Measurements from ENCODE around the gene SDHB.

DNA sequence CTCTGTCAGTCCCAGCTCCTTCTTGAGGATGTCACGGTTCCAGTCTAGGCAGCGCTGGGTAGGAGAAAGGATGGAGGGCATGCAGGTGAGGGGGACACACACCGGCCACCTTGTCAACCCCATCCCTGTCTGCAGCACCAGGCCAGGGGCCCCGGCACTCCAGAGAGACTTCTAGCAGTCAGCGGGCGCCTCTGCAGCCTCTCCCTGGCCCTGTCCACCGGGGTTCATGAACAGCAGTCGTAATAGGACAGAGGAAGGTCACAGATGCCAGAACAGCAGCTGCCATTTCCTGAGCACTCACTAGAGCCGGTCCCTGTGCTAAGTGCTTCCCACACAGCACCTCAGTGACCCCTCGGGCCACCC lies 16.3 kb upstream of the SDHB start:
- no peak for TF ChIP-seq POLR2A (IDR thresholded peaks at IDR 0.05)
- TF ChIP-seq, protein P1, sequence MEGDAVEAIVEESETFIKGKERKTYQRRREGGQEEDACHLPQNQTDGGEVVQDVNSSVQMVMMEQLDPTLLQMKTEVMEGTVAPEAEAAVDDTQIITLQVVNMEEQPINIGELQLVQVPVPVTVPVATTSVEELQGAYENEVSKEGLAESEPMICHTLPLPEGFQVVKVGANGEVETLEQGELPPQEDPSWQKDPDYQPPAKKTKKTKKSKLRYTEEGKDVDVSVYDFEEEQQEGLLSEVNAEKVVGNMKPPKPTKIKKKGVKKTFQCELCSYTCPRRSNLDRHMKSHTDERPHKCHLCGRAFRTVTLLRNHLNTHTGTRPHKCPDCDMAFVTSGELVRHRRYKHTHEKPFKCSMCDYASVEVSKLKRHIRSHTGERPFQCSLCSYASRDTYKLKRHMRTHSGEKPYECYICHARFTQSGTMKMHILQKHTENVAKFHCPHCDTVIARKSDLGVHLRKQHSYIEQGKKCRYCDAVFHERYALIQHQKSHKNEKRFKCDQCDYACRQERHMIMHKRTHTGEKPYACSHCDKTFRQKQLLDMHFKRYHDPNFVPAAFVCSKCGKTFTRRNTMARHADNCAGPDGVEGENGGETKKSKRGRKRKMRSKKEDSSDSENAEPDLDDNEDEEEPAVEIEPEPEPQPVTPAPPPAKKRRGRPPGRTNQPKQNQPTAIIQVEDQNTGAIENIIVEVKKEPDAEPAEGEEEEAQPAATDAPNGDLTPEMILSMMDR (IDR thresholded peaks at IDR 0.05), result no peak

All from adrenal gland (tissue), 5 donors.